HCT116 (cell line): ENCODE data around the gene DAAM2. TPM values are rescaled to one million over a fixed set of nuclear protein-coding genes. Genes with fewer than 3 reads are reported as not detected.

ENCODE experiments used
- ATAC-seq: fragments of 200-7000 bp; cut with Tn5 transposase; 2 replicates; pipeline ENCODE4 v1.9.1; 2020; ENCODE audit warnings: mild to moderate bottlenecking, moderate library complexity
- BruUV-seq: library from RNA; stranded (reverse); fragments of 400-500 nt; replicated peaks from 2 replicates; lab custom pipeline; 2021; lab: Mats Ljungman, UMichigan
- CTCF ChIA-PET: fragments of 300-600 bp; sonication (Branson Sonifier 250); formaldehyde crosslinking; loops from one replicate; lab custom pipeline; 2021; ENCODE audit warnings: antibody characterized with exemption; lab: Charles Lee
- POLR2A ChIA-PET: fragments of 300-600, 350-600 bp; sonication (Branson Sonifier 250); formaldehyde crosslinking; loops from one replicate; lab custom pipeline; 2021; ENCODE audit warnings: antibody characterized with exemption; lab: Charles Lee
- RAD21 ChIA-PET, 2 experiments: fragments of 300-600 bp; sonication (Branson Sonifier 250); formaldehyde crosslinking; loops; one replicate each; lab custom pipeline; 2023; ENCODE audit warnings: low total read pairs in 2 of 2; ENCODE audit not compliant: uncharacterized antibody in 2 of 2, unreplicated experiment in 2 of 2, low non-redundant PET in 1 of 2; lab: Charles Lee
- DNase-seq: peaks from one replicate; pipeline ENCODE4 v3.0.0-alpha.2; 2010; ENCODE audit warnings: low read depth, low spot score
- H2AFZ ChIP-seq: fragments of 200-600 bp; shearing (Covaris generic), sonication (generic); 2 replicates; pipeline ENCODE4 v1.6.1; 2017; ENCODE audit warnings: low read depth, mixed run types, mixed read lengths, antibody characterized with exemption, low read length; ENCODE audit not compliant: poor library complexity, severe bottlenecking
- H3K27ac ChIP-seq: 2 replicates; pipeline ENCODE4 v1.5.1; 2012; ENCODE audit warnings: low read depth, low read length
- H3K27me3 ChIP-seq: fragments of 200-600 bp; sonication (generic); 2 replicates; pipeline ENCODE4 v1.6.1; 2016; ENCODE audit warnings: mixed run types, low read length, mixed read lengths; ENCODE audit not compliant: insufficient read depth
- H3K36me3 ChIP-seq, 2 experiments: fragments of 200-500 bp in 1 of 2; fragments of 200-600 bp in 1 of 2; sonication (Bioruptor generic) in 1 of 2; sonication (generic) in 1 of 2; 2 replicates each; pipeline versions ENCODE4 v1.5.1 to v1.6.1; 2014 to 2016; ENCODE audit warnings: low read length in 2 of 2, inconsistent platforms in 1 of 2, mixed read lengths in 1 of 2, mixed run types in 1 of 2; ENCODE audit not compliant: insufficient read depth in 2 of 2, control insufficient read depth in 1 of 2
- H3K4me1 ChIP-seq, 2 experiments: fragments of 200-600 bp in 1 of 2; sonication (generic) in 1 of 2; 2 replicates each; pipeline versions ENCODE4 v1.5.1 to v1.6.1; 2012 to 2017; ENCODE audit warnings: low read length in 2 of 2, inconsistent platforms in 1 of 2, mild to moderate bottlenecking in 1 of 2, mixed read lengths in 1 of 2, mixed run types in 1 of 2, moderate library complexity in 1 of 2; ENCODE audit not compliant: insufficient read depth in 2 of 2, control insufficient read depth in 1 of 2
- H3K4me2 ChIP-seq: fragments of 200-600 bp; sonication (generic); 2 replicates; pipeline ENCODE4 v1.6.1; 2017; ENCODE audit warnings: mixed run types, low read length, mixed read lengths
- H3K4me3 ChIP-seq, 2 experiments: fragments of 200-600 bp in 1 of 2; sonication (generic) in 1 of 2; replicated peaks in 1 of 2; 2 replicates each; pipeline ENCODE4 v1.5.1; 2011 to 2016; ENCODE audit warnings: low read length in 2 of 2, control low read depth in 1 of 2, low read depth in 1 of 2, mild to moderate bottlenecking in 1 of 2, mixed read lengths in 1 of 2, mixed run types in 1 of 2
- H3K79me2 ChIP-seq: fragments of 200-600 bp; sonication (generic); 2 replicates; pipeline ENCODE4 v1.6.1; 2017; ENCODE audit warnings: mild to moderate bottlenecking, mixed run types, low read length, moderate library complexity, mixed read lengths; ENCODE audit not compliant: insufficient read depth
- H3K9ac ChIP-seq: fragments of 200-600 bp; sonication (generic); 2 replicates; pipeline ENCODE4 v1.6.1; 2016; ENCODE audit warnings: low read length, mixed read lengths
- H3K9me2 ChIP-seq: fragments of 200-600 bp; sonication (generic), shearing (Covaris generic); 2 replicates; pipeline ENCODE4 v1.6.1; 2017; ENCODE audit warnings: mixed run types, mild to moderate bottlenecking, moderate library complexity; ENCODE audit not compliant: insufficient read depth
- H3K9me3 ChIP-seq, 2 experiments: fragments of 200-500 bp in 1 of 2; fragments of 200-600 bp in 1 of 2; sonication (Bioruptor generic) in 1 of 2; sonication (generic) in 1 of 2; 2 replicates each; pipeline ENCODE4 v1.6.1; 2014 to 2017; ENCODE audit warnings: low read length in 2 of 2, mixed read lengths in 2 of 2, inconsistent platforms in 1 of 2, low read depth in 1 of 2, mild to moderate bottlenecking in 1 of 2, mixed run types in 1 of 2, moderate library complexity in 1 of 2; ENCODE audit not compliant: control insufficient read depth in 1 of 2, insufficient read depth in 1 of 2
- H4K20me1 ChIP-seq: fragments of 200-600 bp; sonication (generic), shearing (Covaris generic); 2 replicates; pipeline ENCODE4 v1.6.1; 2017; ENCODE audit warnings: mixed run types, mild to moderate bottlenecking, moderate library complexity; ENCODE audit not compliant: insufficient read depth
- CBX3 ChIP-seq: IDR thresholded peaks from 2 replicates; pipeline ENCODE4 v1.6.1; 2012; ENCODE audit warnings: low read depth
- CEBPB ChIP-seq: IDR thresholded peaks from 2 replicates; pipeline ENCODE4 v1.6.1; 2012; ENCODE audit warnings: low read depth
- EGR1 ChIP-seq: IDR thresholded peaks from 2 replicates; pipeline ENCODE4 v1.6.1; 2012; ENCODE audit warnings: low read depth
- EZH2 ChIP-seq: fragments of 200-600 bp; sonication (generic); IDR thresholded peaks from 2 replicates; pipeline ENCODE4 v1.6.1; 2017; ENCODE audit warnings: antibody characterized with exemption, mixed run types
- EZH2phosphoT487 ChIP-seq: fragments of 200-600 bp; IDR thresholded peaks from 2 replicates; pipeline ENCODE4 v1.6.1; 2018; ENCODE audit warnings: antibody characterized with exemption, borderline replicate concordance
- FOSL1 ChIP-seq: IDR thresholded peaks from 2 replicates; pipeline ENCODE4 v1.6.1; 2012; ENCODE audit warnings: low read depth
- POLR2AphosphoS5 ChIP-seq: IDR thresholded peaks from 2 replicates; pipeline ENCODE4 v1.6.1; 2011; ENCODE audit warnings: mild to moderate bottlenecking, low read depth, low read length, moderate library complexity
- SP1 ChIP-seq: IDR thresholded peaks from 2 replicates; pipeline ENCODE4 v1.6.1; 2012; ENCODE audit warnings: low read depth
- SRF ChIP-seq: IDR thresholded peaks from 2 replicates; pipeline ENCODE4 v1.6.1; 2012; ENCODE audit warnings: low read depth
- TCF7L2 ChIP-seq: IDR thresholded peaks from 2 replicates; pipeline ENCODE4 v1.7.0; 2011; ENCODE audit warnings: borderline replicate concordance, inconsistent platforms; ENCODE audit not compliant: insufficient read depth, insufficient read length; ENCODE audit errors: extremely low read depth
- ZNF274 ChIP-seq: fragments of 200-500 bp; sonication (Bioruptor generic); IDR thresholded peaks from 2 replicates; pipeline ENCODE4 v1.6.1; 2014; ENCODE audit warnings: mild to moderate bottlenecking, low read depth, low read length, inconsistent platforms
- intact Hi-C: fragments of 100-400 bp; cut with micrococcal nuclease; formaldehyde crosslinking; loops from 2 replicates; pipeline ENCODE4 v1.10.0; 2022
- total RNA-seq: library from RNA; stranded (reverse); gene quantifications from one replicate; pipeline ENCODE4 v1.2.1, GENCODE V29; 2021; ENCODE audit not compliant: unreplicated experiment
- TF ChIP-seq, protein P1 (sequence below): IDR thresholded peaks from 2 replicates; pipeline ENCODE4 v1.6.1; 2012
- TF ChIP-seq, protein P2 (sequence below): IDR thresholded peaks from 2 replicates; pipeline ENCODE4 v1.6.1; 2012; ENCODE audit warnings: low read depth

Gene DAAM2
- total RNA-seq, 1 experiment from 2014 or later, result not detected

- intact Hi-C loops, result no loop called here
- H3K27ac ChIP-seq, result no peak overlapping the region
- H3K4me1 ChIP-seq, result no peaks in the 10 kb centered on the region
- H3K36me3 ChIP-seq, result no peaks in the 10 kb centered on the region; a peak in 1 of 4 replicates
- H4K20me1 ChIP-seq, result no peaks in the 10 kb centered on the region
- DNase-seq (no peak), ATAC-seq (no peak)
- H3K27me3 ChIP-seq, result no peaks in the 10 kb centered on the region
- RAD21 ChIA-PET, result no interaction called here
- CTCF ChIA-PET, result no interaction called here
- H3K9me3 ChIP-seq, result no peaks in the 10 kb centered on the region
- H3K4me3 ChIP-seq, result no peak overlapping the region
- no peak overlapping the region for H2AFZ ChIP-seq
- no peaks in the 10 kb centered on the region for H3K9me2 ChIP-seq
- H3K4me2 ChIP-seq, result no peak overlapping the region
- TF ChIP-seq POLR2AphosphoS5 (no peak), SP1 (no peak), CBX3 (no peak), EZH2 (no peak), SRF (no peak), TCF7L2 (no peak), FOSL1 (no peak), EGR1 (no peak)
- TF ChIP-seq, protein P1, sequence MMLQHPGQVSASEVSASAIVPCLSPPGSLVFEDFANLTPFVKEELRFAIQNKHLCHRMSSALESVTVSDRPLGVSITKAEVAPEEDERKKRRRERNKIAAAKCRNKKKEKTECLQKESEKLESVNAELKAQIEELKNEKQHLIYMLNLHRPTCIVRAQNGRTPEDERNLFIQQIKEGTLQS, result no peak
- no peaks in the 10 kb centered on the region for H3K79me2 ChIP-seq
- H3K9ac ChIP-seq, result no peak overlapping the region
- no TSS peak for BruUV-seq
- POLR2A ChIA-PET, result no interaction called here
Observed at GRCh38 chr6:39917329-39917728, 125.2 kb downstream of the DAAM2 start.

DNA sequence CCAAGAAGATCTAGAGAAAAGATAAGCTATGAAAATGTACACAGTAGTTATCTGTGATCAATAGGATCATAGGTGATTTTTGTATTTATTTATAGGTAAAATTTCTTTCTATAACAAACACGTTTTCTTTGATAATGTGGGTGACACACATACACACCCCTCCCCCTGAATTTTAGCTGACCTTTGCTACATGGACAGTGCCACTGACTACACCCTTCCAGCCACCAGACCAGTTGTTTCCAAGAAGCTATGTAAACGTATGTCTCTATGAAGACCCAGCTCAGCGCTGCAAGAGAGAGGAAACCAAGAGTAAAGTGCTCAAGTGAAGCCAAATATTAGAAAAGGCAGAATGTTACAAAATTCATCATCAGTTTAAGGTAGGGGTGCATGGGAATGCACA is 125.8 kb downstream of the DAAM2 start:
- no peak for ATAC-seq
- no peaks in the 10 kb centered on the region for H3K4me1 ChIP-seq
- no peak overlapping the region for H3K4me2 ChIP-seq
- H3K9me3 ChIP-seq, result no peaks in the 10 kb centered on the region
- no peak overlapping the region for H3K4me3 ChIP-seq
- ChIA-PET POLR2A (no interaction called here), RAD21 (no interaction called here), CTCF (no interaction called here)
- no peaks in the 10 kb centered on the region for H3K79me2 ChIP-seq
- H3K36me3 ChIP-seq, result no peaks in the 10 kb centered on the region; a peak in 1 of 4 replicates
- intact Hi-C loops, result no loop called here
- no peak overlapping the region for H3K9ac ChIP-seq
- no peak overlapping the region for H2AFZ ChIP-seq
- no peaks in the 10 kb centered on the region for H3K9me2 ChIP-seq
- H3K27ac ChIP-seq, result no peak overlapping the region
- DNase-seq, result no peak
- BruUV-seq, result no TSS peak
- no peaks in the 10 kb centered on the region for H4K20me1 ChIP-seq
- no peaks in the 10 kb centered on the region for H3K27me3 ChIP-seq
- no peak for TF ChIP-seq EZH2phosphoT487
- TF ChIP-seq ZNF274, result no peak
- no peak for TF ChIP-seq CEBPB
- TF ChIP-seq, protein P2, sequence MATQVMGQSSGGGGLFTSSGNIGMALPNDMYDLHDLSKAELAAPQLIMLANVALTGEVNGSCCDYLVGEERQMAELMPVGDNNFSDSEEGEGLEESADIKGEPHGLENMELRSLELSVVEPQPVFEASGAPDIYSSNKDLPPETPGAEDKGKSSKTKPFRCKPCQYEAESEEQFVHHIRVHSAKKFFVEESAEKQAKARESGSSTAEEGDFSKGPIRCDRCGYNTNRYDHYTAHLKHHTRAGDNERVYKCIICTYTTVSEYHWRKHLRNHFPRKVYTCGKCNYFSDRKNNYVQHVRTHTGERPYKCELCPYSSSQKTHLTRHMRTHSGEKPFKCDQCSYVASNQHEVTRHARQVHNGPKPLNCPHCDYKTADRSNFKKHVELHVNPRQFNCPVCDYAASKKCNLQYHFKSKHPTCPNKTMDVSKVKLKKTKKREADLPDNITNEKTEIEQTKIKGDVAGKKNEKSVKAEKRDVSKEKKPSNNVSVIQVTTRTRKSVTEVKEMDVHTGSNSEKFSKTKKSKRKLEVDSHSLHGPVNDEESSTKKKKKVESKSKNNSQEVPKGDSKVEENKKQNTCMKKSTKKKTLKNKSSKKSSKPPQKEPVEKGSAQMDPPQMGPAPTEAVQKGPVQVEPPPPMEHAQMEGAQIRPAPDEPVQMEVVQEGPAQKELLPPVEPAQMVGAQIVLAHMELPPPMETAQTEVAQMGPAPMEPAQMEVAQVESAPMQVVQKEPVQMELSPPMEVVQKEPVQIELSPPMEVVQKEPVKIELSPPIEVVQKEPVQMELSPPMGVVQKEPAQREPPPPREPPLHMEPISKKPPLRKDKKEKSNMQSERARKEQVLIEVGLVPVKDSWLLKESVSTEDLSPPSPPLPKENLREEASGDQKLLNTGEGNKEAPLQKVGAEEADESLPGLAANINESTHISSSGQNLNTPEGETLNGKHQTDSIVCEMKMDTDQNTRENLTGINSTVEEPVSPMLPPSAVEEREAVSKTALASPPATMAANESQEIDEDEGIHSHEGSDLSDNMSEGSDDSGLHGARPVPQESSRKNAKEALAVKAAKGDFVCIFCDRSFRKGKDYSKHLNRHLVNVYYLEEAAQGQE, result no peak
